VCaP (cell line): Measurements from ENCODE around the gene PTPRJ.

ENCODE experiments used
- H3K27ac ChIP-seq: fragments of 450-650 bp; 2 replicates; pipeline ENCODE4 v1.5.1; 2017
- TF ChIP-seq, protein P1 (sequence below): fragments of 450-650 bp; conservative IDR thresholded peaks from 2 replicates; pipeline ENCODE4 v1.5.1; 2017; ENCODE audit warnings: mild to moderate bottlenecking, moderate library complexity

The PTPRJ gene

DNA sequence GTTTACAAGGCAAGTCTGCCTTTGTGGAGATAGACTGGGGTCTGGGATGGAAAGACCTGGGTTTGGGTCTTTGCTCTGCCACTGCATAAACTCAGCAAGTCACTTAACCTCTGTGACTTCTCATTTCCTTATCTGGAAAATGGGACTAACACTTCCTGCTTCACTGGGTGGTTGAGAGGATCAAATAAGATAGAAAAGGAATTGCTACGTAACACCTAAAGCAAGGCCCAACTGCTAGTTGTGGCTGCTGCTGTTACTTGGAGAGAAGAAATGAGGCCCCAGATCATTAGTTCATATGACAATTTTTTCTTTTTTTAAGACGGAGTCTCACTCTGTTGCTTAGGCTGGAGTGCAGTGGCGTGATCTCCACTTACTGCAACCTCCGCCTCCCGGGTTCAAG, 5.9 kb downstream of the PTPRJ start:
- no peak overlapping the region for H3K27ac ChIP-seq
- TF ChIP-seq, protein P1, sequence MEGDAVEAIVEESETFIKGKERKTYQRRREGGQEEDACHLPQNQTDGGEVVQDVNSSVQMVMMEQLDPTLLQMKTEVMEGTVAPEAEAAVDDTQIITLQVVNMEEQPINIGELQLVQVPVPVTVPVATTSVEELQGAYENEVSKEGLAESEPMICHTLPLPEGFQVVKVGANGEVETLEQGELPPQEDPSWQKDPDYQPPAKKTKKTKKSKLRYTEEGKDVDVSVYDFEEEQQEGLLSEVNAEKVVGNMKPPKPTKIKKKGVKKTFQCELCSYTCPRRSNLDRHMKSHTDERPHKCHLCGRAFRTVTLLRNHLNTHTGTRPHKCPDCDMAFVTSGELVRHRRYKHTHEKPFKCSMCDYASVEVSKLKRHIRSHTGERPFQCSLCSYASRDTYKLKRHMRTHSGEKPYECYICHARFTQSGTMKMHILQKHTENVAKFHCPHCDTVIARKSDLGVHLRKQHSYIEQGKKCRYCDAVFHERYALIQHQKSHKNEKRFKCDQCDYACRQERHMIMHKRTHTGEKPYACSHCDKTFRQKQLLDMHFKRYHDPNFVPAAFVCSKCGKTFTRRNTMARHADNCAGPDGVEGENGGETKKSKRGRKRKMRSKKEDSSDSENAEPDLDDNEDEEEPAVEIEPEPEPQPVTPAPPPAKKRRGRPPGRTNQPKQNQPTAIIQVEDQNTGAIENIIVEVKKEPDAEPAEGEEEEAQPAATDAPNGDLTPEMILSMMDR = no peak

DNA sequence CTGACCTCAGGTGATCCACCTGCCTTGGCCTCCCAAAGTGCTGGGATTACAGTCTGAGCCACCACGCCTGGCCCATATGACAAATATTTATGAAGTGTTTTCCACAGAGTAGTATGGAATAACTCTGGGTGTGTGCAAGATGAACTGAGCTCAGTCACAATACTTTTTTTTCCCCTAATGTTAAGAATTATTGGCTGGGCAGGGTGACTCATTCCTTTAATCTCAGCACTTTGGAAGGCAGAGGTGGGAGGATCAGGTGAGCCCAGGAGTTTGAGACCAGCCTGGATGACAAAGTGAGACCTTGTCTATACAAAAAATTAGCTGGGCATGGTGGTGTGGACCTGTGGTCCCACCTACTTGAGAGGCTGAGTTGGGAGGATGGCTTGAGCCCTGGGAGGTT, 6.4 kb downstream of the PTPRJ start:
- H3K27ac ChIP-seq = no peak overlapping the region
- TF ChIP-seq, protein P1 = no peak

DNA sequence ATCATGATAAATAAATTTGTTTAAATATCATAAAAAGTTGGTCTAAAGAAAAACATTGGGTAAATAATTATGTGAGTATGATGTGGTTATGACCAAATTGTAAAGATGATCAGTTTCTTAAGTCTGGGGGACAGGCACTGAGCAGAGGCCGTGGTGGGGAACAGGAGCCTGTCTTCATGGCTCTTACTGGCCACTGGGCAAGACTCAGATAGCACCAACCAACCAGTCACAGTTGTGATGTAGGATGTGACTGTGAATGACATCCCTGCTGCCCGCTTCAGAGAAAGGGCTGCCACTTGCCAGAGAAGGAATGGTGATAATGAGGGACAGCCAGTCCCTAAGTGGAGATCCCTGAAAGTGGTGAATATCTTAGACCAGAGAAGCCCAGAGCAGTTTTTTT, 7.0 kb downstream of the PTPRJ start:
- H3K27ac ChIP-seq = peak overlapping the region; percentile 42
- TF ChIP-seq, protein P1 = no peak

DNA sequence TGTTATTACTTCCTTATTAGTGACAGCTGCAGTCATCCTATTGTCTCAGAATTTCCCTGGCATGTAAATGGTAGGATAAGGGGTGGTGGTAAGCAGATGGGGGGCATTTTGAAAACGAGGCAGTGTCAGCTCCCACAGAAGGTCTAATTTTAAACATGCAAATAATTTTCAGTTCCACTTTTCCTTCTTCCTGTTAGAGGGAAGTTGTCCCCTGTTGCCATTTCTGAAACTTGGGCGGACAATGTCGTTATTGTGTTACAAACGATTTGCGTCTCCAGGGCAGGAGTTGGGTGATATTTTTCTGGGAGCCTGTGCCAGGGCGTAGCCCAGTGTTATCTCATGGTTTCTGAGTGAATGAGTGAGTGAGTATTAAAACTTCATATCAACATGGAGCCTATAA, 7.4 kb downstream of the PTPRJ start:
- H3K27ac ChIP-seq = peak overlapping the region; percentile 42
- TF ChIP-seq, protein P1 = no peak

DNA sequence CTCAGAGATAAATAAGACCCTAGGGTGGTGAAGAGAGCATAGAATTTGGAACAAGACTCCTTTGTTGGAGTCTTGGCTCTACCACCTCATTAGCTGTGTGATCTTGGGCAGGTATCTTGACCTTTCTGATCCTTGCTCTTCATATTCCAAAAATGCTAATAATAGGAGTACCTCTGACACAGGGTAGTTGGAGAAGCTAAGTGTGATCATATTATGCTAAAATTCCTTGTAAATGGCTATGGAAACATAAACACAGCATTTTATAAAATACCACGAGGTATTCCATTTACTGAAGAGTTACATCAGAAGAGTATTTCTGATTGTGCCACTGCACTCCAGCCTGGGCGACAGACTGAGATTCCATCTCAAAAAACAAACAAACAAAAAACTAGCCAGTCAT, 9.4 kb downstream of the PTPRJ start:
- TF ChIP-seq, protein P1 = no peak
- peak overlapping the region; percentile 87 for H3K27ac ChIP-seq

DNA sequence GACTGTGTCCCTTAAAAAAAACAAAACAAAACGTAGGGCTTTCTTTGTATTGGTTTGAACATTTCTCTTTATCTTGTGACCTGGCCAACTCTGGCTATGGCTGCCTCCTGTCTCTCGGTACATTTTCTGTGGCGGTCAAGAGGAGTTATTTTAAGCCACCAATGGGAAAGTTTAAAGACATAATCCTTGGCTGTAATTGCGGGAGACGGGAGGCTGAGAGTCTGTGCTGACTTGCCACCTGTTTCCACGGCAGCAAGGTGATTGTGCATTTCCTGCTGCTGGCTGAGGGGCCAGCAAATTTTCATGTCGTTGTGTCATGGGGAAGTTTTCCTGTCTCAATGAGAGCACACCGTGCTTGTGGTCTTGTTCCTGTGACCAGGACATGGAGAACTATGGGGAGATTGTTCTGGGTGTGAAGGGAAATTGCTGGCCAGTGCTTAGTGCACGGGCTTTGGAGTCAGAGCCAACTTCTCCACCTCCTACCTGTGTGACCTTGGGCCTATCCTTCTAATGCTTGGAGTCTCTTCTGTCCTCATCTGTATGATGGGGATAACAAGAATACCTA, 11.0 kb downstream of the PTPRJ start:
- H3K27ac ChIP-seq = peak overlapping the region; percentile 87
- TF ChIP-seq, protein P1 = no peak

DNA sequence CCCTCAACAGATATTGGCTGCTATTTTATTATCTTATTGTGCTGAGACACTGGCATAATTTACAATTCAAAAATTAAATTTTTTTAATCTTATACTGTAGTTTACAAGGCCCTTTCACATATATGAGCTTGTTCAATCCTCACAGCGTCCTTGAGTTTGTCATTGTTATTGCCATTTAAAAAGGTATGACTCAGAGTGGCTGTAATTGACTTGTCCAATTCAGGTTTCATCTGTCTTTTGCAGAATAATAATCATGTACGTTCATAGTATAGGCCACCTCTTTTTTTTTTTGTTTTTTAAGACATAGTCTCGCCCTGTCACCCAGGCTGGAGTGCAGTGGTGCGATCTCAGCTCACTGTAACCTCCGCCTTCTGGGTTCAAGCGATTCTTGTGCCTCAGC, 11.5 kb downstream of the PTPRJ start:
- TF ChIP-seq, protein P1 = no peak
- peak overlapping the region; percentile 87 for H3K27ac ChIP-seq
